ENCODE measurements around the gene MCC. TPM values are rescaled to one million over a fixed set of nuclear protein-coding genes. Genes with fewer than 3 reads are reported as not detected.
"Not testable (repeated sequence)": the region's sequence is repeated elsewhere in the genome, so short reads cannot be mapped to it uniquely, and the experiment has no call there.

MCC gene
- total RNA-seq, 3 donors from 2014 or later (not counting 1 experiment from before 2014, with no cell fraction given): 0.68 to 1.8 (median 1.4) TPM

DNA sequence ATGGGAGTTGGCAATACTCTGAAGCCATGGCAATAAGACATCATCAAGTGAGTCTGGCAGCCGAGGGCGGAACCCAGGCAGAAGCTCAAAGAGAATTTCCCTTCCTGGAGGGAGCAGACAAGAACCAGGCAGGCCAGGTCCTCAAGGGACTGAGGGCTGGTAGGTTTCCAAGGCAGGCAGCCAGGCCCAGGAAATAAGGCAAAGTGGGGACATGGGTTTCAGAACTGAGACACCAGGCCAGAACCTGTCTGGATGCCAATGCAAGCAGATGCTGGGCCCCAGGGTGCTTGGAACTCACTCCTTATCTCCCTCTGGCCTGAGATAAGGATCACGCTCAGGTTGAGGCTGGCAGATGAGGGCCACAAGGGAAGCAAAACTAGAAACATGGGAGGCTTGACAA, 62.3 kb downstream of the MCC start:
- DNase-seq (no peak), ATAC-seq (no peak)
- Histone ChIP-seq H3K27me3 (ENCODE audit: control insufficient read depth, insufficient read depth, low read length) (peaks cover 2% of the 10 kb centered on the region), H3K4me3 (ENCODE audit: low read length) (no peak overlapping the region), H3K4me1 (ENCODE audit: control insufficient read depth, insufficient read depth, low read length) (no peaks in the 10 kb centered on the region), H3K36me3 (ENCODE audit: control insufficient read depth, insufficient read depth, low read length) (no peaks in the 10 kb centered on the region), H3K9me3 (ENCODE audit: control insufficient read depth, insufficient read depth, low read length) (no peaks in the 10 kb centered on the region), H3K27ac (ENCODE audit: low read length) (no peak overlapping the region)
- 92% methylated on average over 3 of the region's 3 CpGs for WGBS (ENCODE audit: insufficient coverage)
- H3K9me3 Mint-ChIP-seq: no peaks in the 10 kb centered on the region
- TF ChIP-seq CTCF (IDR thresholded peaks at IDR 0.05): no peak
- H3K27ac Mint-ChIP-seq: no peak overlapping the region
- no peak overlapping the region for H3K4me3 Mint-ChIP-seq
- no peaks in the 10 kb centered on the region for H3K36me3 Mint-ChIP-seq
- H3K27me3 Mint-ChIP-seq (ENCODE audit: low read depth in 2 of 2): peaks cover 4 to 32% of the 10 kb centered on the region in 2 donors
- H3K4me1 Mint-ChIP-seq: no peaks in the 10 kb centered on the region
- intact Hi-C loops (cut with micrococcal nuclease): no loop called here

DNA sequence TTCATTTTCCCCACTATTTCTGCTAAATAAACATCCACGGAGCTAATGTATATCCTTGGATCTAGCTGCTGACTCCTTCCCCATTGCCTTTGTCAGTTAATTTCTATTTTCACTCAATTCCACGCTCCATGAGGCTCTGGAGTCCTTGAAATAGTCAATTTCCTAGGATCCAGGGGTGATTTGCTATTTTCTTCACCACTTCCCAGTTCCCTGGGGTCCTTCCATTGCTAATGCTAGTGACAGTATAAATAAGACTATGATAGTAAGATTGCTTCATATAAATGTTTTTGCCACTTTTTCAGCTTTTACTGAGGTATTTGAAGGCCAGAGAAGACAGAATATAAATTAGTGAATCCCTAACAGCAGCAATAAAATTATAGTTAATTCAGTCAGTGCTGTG, 66.6 kb downstream of the MCC start:
- DNase-seq (no peak), ATAC-seq (no peak)
- H3K27me3 ChIP-seq (ENCODE audit: control insufficient read depth, insufficient read depth, low read length): peaks cover 2% of the 10 kb centered on the region
- no peaks in the 10 kb centered on the region for H3K36me3 Mint-ChIP-seq
- intact Hi-C loops (cut with micrococcal nuclease): no loop called here
- H3K4me3 Mint-ChIP-seq: no peak overlapping the region
- H3K27ac Mint-ChIP-seq: no peak overlapping the region
- 89% methylated on average over 2 of the region's 2 CpGs for WGBS (ENCODE audit: insufficient coverage)
- no peaks in the 10 kb centered on the region for H3K4me1 ChIP-seq (ENCODE audit: control insufficient read depth, insufficient read depth, low read length)
- no peaks in the 10 kb centered on the region for H3K36me3 ChIP-seq (ENCODE audit: control insufficient read depth, insufficient read depth, low read length)
- H3K9me3 Mint-ChIP-seq: no peaks in the 10 kb centered on the region
- no peak overlapping the region for H3K27ac ChIP-seq (ENCODE audit: low read length)
- peaks cover 4 to 32% of the 10 kb centered on the region in 2 donors for H3K27me3 Mint-ChIP-seq (ENCODE audit: low read depth in 2 of 2)
- H3K9me3 ChIP-seq (ENCODE audit: control insufficient read depth, insufficient read depth, low read length): no peaks in the 10 kb centered on the region
- H3K4me1 Mint-ChIP-seq: no peaks in the 10 kb centered on the region
- TF ChIP-seq CTCF (IDR thresholded peaks at IDR 0.05): no peak
- no peak overlapping the region for H3K4me3 ChIP-seq (ENCODE audit: low read length)

GRCh38 chr5:113405530-113405929, 82.7 kb downstream of the MCC start:
- Histone ChIP-seq H3K36me3 (ENCODE audit: control insufficient read depth, insufficient read depth, low read length) (no peaks in the 10 kb centered on the region), H3K9me3 (ENCODE audit: control insufficient read depth, insufficient read depth, low read length) (no peaks in the 10 kb centered on the region), H3K27ac (ENCODE audit: low read length) (no peak overlapping the region), H3K4me3 (ENCODE audit: low read length) (no peak overlapping the region), H3K27me3 (ENCODE audit: control insufficient read depth, insufficient read depth, low read length) (no peaks in the 10 kb centered on the region), H3K4me1 (ENCODE audit: control insufficient read depth, insufficient read depth, low read length) (no peaks in the 10 kb centered on the region)
- WGBS (ENCODE audit: insufficient coverage): 87% methylated on average over 4 of the region's 6 CpGs
- Mint-ChIP-seq H3K27ac (no peak overlapping the region), H3K4me3 (no peak overlapping the region), H3K9me3 (no peaks in the 10 kb centered on the region), H3K36me3 (no peaks in the 10 kb centered on the region), H3K4me1 (no peaks in the 10 kb centered on the region), H3K27me3 (ENCODE audit: low read depth in 2 of 2) (peaks cover 6 to 29% of the 10 kb centered on the region in 2 donors)
- TF ChIP-seq CTCF (IDR thresholded peaks at IDR 0.05): no peak
- intact Hi-C loops (cut with micrococcal nuclease): no loop called here
- no peak for ATAC-seq
- no peak for DNase-seq

GRCh38 chr5:113404269-113404668, 84.0 kb downstream of the MCC start:
- 76% methylated on average over 1 of the region's 2 CpGs for WGBS (ENCODE audit: insufficient coverage)
- H3K4me3 Mint-ChIP-seq: no peak overlapping the region
- H3K27me3 ChIP-seq (ENCODE audit: control insufficient read depth, insufficient read depth, low read length): no peaks in the 10 kb centered on the region
- no peak for TF ChIP-seq CTCF (IDR thresholded peaks at IDR 0.05)
- H3K4me1 Mint-ChIP-seq: no peaks in the 10 kb centered on the region
- DNase-seq (no peak), ATAC-seq (no peak)
- H3K27ac ChIP-seq (ENCODE audit: low read length): no peak overlapping the region
- no peak overlapping the region for H3K4me3 ChIP-seq (ENCODE audit: low read length)
- no peaks in the 10 kb centered on the region for H3K4me1 ChIP-seq (ENCODE audit: control insufficient read depth, insufficient read depth, low read length)
- intact Hi-C loops (cut with micrococcal nuclease): no loop called here
- no peak overlapping the region for H3K27ac Mint-ChIP-seq
- no peaks in the 10 kb centered on the region for H3K36me3 ChIP-seq (ENCODE audit: control insufficient read depth, insufficient read depth, low read length)
- H3K9me3 ChIP-seq (ENCODE audit: control insufficient read depth, insufficient read depth, low read length): no peaks in the 10 kb centered on the region
- no peaks in the 10 kb centered on the region for H3K9me3 Mint-ChIP-seq
- no peaks in the 10 kb centered on the region for H3K36me3 Mint-ChIP-seq
- H3K27me3 Mint-ChIP-seq (ENCODE audit: low read depth in 2 of 2): peaks cover 6 to 29% of the 10 kb centered on the region in 2 donors

GRCh38 chr5:113397986-113398385, 90.3 kb downstream of the MCC start:
- H3K4me1 ChIP-seq (ENCODE audit: control insufficient read depth, insufficient read depth, low read length); DNase-seq; H3K36me3 Mint-ChIP-seq; H3K27me3 ChIP-seq (ENCODE audit: control insufficient read depth, insufficient read depth, low read length); H3K9me3 ChIP-seq (ENCODE audit: control insufficient read depth, insufficient read depth, low read length); H3K4me3 Mint-ChIP-seq; H3K27ac ChIP-seq (ENCODE audit: low read length); H3K4me3 ChIP-seq (ENCODE audit: low read length); H3K27ac Mint-ChIP-seq; H3K36me3 ChIP-seq (ENCODE audit: control insufficient read depth, insufficient read depth, low read length); H3K4me1 Mint-ChIP-seq; intact Hi-C loops (cut with micrococcal nuclease); H3K9me3 Mint-ChIP-seq; ATAC-seq: not testable (repeated sequence)
- H3K27me3 Mint-ChIP-seq (ENCODE audit: low read depth in 2 of 2): peaks cover 9 to 23% of the 10 kb centered on the region in 2 donors
- WGBS (ENCODE audit: insufficient coverage): 91% methylated on average over 4 of the region's 4 CpGs

All from natural killer cell (primary cell).